ENCODE data around the gene HDAC8.

The HDAC8 gene

GRCh38 chrX:72387247-72387646 is 185.4 kb downstream of the HDAC8 start:
- H3K27ac Mint-ChIP-seq = no peak overlapping the region
- no peaks in the 10 kb centered on the region for H3K36me3 Mint-ChIP-seq
- DNase-seq (ENCODE audit: low spot score in 2 of 2) = no peak
- H3K9me3 Mint-ChIP-seq = no peaks in the 10 kb centered on the region
- H3K4me3 Mint-ChIP-seq = no peak overlapping the region
- no peak for ATAC-seq
- H3K4me1 Mint-ChIP-seq = no peaks in the 10 kb centered on the region

DNA sequence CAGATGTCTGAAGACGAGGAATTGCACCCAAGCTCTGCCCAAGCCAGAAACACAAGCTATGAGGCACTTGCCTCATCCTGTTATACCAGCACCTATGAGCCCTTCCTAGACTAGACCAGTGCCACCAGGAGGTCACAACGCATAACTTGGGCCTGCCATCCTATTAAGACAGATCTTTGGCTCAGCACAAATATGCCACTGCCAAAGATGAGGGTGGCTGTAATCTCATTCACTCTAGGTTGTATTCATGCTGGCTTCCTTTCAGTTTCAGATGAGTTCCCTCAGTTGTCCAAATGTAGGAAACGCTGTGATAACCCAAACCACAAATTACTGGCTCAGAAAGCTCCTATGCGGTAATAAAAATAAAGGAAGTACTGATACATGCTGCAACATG is 190.4 kb downstream of the HDAC8 start:
- DNase-seq (ENCODE audit: low spot score in 2 of 2) = no peak
- Mint-ChIP-seq H3K4me3 (no peak overlapping the region), H3K9me3 (no peaks in the 10 kb centered on the region), H3K4me1 (no peaks in the 10 kb centered on the region), H3K27ac (no peak overlapping the region), H3K36me3 (no peaks in the 10 kb centered on the region)
- ATAC-seq = no peak

DNA sequence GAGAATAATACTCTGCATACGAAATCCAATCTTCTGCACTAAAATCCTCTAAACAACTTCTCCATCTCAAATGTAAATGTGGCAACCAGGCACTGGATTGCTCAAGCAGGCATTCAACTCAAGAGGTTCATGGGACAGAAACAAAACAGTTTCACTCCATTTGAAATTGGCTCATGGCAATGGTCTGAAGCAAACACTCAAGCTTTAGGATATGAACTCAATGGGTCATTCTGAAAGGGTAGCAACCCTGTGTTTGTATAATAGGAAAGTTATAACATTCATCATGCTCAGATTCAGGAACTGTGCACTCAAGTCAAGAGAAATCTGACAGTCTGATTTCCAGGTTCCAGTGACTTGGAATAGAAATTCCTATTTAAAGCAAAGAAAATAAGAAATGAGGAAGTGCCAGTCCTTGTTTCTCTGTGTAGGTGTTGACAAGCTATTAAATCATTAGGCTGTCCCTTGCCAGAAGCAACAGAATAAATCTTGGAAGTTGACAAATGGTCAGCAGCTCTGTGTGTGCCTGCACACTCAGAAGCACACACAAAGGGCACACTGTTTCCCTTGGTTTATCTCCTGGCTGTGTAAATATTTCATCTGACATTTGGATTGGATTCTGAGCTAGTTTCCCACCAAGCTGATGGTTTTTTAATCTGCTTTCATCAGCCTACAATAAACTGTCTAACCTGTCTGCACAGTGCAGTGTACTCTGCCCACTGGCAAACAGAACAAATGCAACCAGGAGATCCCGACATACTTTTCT is 191.0 kb downstream of the HDAC8 start:
- DNase-seq (ENCODE audit: low spot score in 2 of 2) = no peak
- no peak overlapping the region for H3K27ac Mint-ChIP-seq
- no peak for ATAC-seq
- H3K4me1 Mint-ChIP-seq = no peaks in the 10 kb centered on the region
- H3K36me3 Mint-ChIP-seq = no peaks in the 10 kb centered on the region
- no peaks in the 10 kb centered on the region for H3K9me3 Mint-ChIP-seq
- H3K4me3 Mint-ChIP-seq = no peak overlapping the region

- Mint-ChIP-seq H3K36me3 (no peaks in the 10 kb centered on the region), H3K4me3 (no peak overlapping the region), H3K27ac (no peak overlapping the region), H3K4me1 (no peaks in the 10 kb centered on the region), H3K9me3 (no peaks in the 10 kb centered on the region)
- DNase-seq (ENCODE audit: low spot score in 2 of 2) (no peak), ATAC-seq (no peak)
These were observed 196.5 kb downstream of the HDAC8 start for GRCh38 chrX:72376124-72376523.

DNA sequence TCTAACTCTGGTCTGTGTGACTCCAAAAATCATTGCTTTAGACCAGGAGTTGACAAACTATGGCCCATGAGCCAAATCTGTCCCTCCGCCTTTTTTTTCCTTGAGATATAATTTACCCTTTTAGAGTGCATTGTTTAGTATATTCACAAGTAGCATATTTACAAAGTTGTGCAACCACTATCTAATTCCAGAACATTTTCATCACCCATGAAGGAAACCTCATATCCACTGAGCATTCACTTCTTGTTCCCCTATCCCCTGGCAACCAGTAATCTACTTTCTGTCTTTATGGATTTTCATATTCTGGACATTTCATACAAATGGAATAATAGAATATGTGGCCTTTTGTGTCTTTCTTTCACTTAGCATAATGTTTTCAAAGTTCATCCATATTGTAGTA is 199.5 kb downstream of the HDAC8 start:
- Mint-ChIP-seq H3K36me3 (no peaks in the 10 kb centered on the region), H3K9me3 (no peaks in the 10 kb centered on the region), H3K27ac (no peak overlapping the region), H3K4me1 (no peaks in the 10 kb centered on the region), H3K4me3 (no peak overlapping the region)
- ATAC-seq (no peak), DNase-seq (ENCODE audit: low spot score in 2 of 2) (no peak)

GRCh38 chrX:72372735-72373134 is 199.9 kb downstream of the HDAC8 start:
- no peaks in the 10 kb centered on the region for H3K4me1 Mint-ChIP-seq
- H3K4me3 Mint-ChIP-seq = no peak overlapping the region
- no peak overlapping the region for H3K27ac Mint-ChIP-seq
- no peak for DNase-seq (ENCODE audit: low spot score in 2 of 2)
- H3K36me3 Mint-ChIP-seq = no peaks in the 10 kb centered on the region
- no peaks in the 10 kb centered on the region for H3K9me3 Mint-ChIP-seq
- no peak for ATAC-seq

- no peak overlapping the region for H3K27ac Mint-ChIP-seq
- H3K36me3 Mint-ChIP-seq = no peaks in the 10 kb centered on the region
- no peaks in the 10 kb centered on the region for H3K4me1 Mint-ChIP-seq
- DNase-seq (ENCODE audit: low spot score in 2 of 2) (no peak), ATAC-seq (no peak)
- H3K9me3 Mint-ChIP-seq = no peaks in the 10 kb centered on the region
- no peak overlapping the region for H3K4me3 Mint-ChIP-seq
These were observed 201.2 kb downstream of the HDAC8 start for GRCh38 chrX:72371405-72371804.

DNA sequence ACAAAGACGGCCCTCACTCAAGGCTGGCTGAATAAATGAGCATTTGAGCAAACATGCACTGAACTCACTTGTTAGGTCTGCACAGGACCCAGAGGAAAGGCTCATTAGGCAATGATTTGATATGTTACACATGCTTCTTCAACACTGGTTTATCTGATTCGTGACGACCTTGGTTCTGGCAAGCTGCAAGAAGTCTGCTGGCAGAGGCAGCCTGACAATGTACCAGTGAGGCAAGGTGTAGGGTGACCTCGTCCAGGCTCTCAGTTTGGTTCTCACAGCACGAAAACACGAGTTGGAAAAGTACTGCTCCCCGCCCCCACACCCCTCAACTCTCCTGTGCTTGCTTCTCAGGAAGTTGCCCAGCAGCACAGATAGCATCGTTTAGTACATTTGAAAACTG is 203.8 kb downstream of the HDAC8 start:
- H3K9me3 Mint-ChIP-seq = no peaks in the 10 kb centered on the region
- ATAC-seq (no peak), DNase-seq (ENCODE audit: low spot score in 2 of 2) (no peak)
- no peak overlapping the region for H3K4me3 Mint-ChIP-seq
- H3K36me3 Mint-ChIP-seq = no peaks in the 10 kb centered on the region
- H3K27ac Mint-ChIP-seq = no peak overlapping the region
- H3K4me1 Mint-ChIP-seq = no peaks in the 10 kb centered on the region

DNA sequence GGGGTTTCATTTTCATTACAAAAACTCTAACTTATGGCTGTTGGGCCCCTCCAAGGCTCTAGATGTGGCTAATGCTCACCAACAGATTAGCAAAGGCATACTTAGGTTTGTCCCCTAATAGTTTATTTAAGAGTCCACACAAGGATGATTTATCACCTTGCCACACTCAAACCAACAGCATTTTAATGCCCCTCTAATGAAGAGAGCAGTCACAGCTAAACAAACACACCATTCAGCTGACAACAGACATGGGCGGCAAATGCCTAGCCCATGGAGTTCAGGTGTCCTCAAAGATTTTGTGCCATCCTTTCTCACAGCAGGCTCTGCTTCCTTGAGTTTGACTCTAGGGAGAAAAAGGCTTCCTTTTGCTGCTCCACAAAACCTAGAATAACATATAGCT is 205.1 kb downstream of the HDAC8 start:
- Mint-ChIP-seq H3K9me3 (no peaks in the 10 kb centered on the region), H3K27ac (no peak overlapping the region)

DNA sequence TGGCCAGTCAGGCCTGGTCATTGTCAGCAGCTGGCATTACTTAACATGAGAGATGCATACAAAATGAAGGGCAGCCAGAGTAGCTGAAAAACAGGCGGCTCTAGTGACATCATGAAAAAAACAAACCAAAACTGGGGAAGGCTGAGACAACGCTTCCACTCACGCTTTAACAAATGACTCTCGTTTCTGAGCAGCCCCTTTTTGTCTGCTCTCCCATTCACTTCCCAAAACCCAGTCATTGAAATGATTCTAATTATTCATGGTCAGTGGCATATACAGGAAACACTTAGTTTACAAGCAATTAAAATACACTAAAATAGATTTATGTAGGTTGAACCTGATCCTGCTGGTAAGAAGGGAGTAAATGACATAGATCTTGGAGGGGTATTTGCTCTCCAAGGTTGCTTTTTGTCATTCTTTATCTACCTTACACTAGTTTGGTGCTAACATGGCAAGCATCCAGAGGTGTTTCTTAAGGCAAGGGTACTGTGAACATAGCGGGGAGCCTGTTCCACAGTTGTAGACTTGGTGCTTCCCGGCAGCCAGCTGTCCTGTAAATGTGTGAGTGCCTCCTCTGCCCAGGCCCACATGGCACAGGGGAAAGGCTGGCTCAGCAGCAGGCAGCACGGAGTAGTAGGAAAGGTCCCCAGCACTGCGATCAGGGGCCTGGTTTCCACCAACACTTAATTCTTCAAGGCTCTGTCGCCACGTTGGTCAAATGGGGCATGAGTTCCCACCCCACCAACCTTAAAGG is 205.8 kb downstream of the HDAC8 start:
- DNase-seq (ENCODE audit: low spot score in 2 of 2) (no peak), ATAC-seq (no peak)
- no peak overlapping the region for H3K27ac Mint-ChIP-seq
- no peaks in the 10 kb centered on the region for H3K9me3 Mint-ChIP-seq
- H3K36me3 Mint-ChIP-seq = no peaks in the 10 kb centered on the region
- H3K4me1 Mint-ChIP-seq = no peaks in the 10 kb centered on the region
- H3K4me3 Mint-ChIP-seq = no peak overlapping the region

More for the DNA sequence above, 205.1 kb downstream of the HDAC8 start:
- Mint-ChIP-seq H3K4me3 (no peak overlapping the region), H3K4me1 (no peaks in the 10 kb centered on the region), H3K36me3 (no peaks in the 10 kb centered on the region)
- DNase-seq (ENCODE audit: low spot score in 2 of 2) (no peak), ATAC-seq (no peak)

DNA sequence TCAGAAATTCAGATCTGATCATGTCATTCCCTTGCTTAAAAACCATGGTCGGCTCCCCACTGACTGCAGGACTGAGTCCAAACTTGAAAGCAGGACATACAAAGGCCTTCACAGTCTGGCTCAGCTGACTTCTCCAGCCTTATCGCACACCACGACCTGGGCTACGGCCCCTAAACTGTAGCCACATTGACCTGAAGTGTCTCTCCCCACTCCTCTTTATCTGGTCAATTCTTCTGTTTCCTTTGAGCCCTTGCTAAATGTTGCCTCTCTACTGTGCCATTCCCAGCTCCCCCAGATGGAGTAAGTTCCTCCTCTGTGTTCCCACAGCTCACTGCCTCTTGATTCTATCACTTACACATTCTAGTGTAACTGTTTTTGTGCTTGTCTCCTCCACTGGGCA is 206.5 kb downstream of the HDAC8 start:
- Mint-ChIP-seq H3K27ac (no peak overlapping the region), H3K36me3 (no peaks in the 10 kb centered on the region), H3K4me3 (no peak overlapping the region), H3K9me3 (no peaks in the 10 kb centered on the region), H3K4me1 (no peaks in the 10 kb centered on the region)
- ATAC-seq (no peak), DNase-seq (ENCODE audit: low spot score in 2 of 2) (no peak)

DNA sequence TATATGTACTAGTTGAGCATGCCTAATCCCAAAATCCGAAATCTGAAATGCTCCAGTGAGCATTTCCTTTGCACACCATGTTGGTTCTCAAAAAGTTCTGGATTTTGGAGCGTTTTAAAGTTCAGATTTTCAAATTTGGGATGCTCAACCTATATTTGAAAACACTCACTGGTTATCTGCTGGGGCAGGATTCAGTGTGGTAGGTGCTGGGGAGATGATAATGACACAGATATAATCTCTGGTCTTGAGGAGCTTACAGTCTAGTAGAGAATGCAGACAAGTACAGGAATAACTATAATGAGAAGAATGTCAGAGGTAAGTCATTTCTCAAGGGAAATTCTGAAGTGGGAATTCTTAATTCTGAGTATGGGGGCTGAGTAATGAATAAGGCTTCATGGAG is 207.5 kb downstream of the HDAC8 start:
- Mint-ChIP-seq H3K36me3 (no peaks in the 10 kb centered on the region), H3K27ac (no peak overlapping the region), H3K4me1 (no peaks in the 10 kb centered on the region), H3K9me3 (no peaks in the 10 kb centered on the region), H3K4me3 (no peak overlapping the region)
- DNase-seq (ENCODE audit: low spot score in 2 of 2) (no peak), ATAC-seq (no peak)

GRCh38 chrX:72360326-72360725 is 212.3 kb downstream of the HDAC8 start:
- peaks cover 6% of the 10 kb centered on the region for H3K36me3 Mint-ChIP-seq
- no peak overlapping the region for H3K27ac Mint-ChIP-seq
- ATAC-seq (no peak), DNase-seq (ENCODE audit: low spot score in 2 of 2) (no peak)
- peaks cover 6% of the 10 kb centered on the region for H3K4me1 Mint-ChIP-seq
- no peak overlapping the region for H3K4me3 Mint-ChIP-seq
- H3K9me3 Mint-ChIP-seq = no peaks in the 10 kb centered on the region

DNA sequence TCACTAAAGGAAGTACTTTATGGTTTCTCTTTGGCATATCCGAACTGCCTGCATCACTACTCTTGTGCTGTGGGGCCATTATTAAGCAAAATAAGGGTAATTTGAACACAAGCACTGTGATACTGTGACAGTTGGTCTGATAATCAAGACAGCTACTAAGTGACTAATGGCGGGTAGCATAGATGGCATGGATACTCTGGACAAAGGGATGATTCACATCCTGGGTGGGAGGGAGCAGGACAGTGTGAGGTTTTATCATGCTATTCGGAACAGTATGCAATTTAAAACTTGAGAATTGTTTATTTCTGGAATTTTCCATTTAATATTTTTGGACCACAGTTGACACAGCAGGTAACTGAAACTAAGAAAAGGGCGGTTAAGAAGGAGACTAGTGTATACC is 214.3 kb downstream of the HDAC8 start:
- H3K4me3 Mint-ChIP-seq = no peak overlapping the region
- H3K4me1 Mint-ChIP-seq = peaks cover 6% of the 10 kb centered on the region
- ATAC-seq (no peak), DNase-seq (ENCODE audit: low spot score in 2 of 2) (no peak)
- H3K27ac Mint-ChIP-seq = no peak overlapping the region
- peaks cover 6% of the 10 kb centered on the region for H3K36me3 Mint-ChIP-seq
- no peaks in the 10 kb centered on the region for H3K9me3 Mint-ChIP-seq

GRCh38 chrX:72352786-72353185 is 219.9 kb downstream of the HDAC8 start:
- DNase-seq (ENCODE audit: low spot score in 2 of 2) = no peak
- Mint-ChIP-seq H3K4me3 (no peak overlapping the region), H3K36me3 (no peaks in the 10 kb centered on the region), H3K9me3 (no peaks in the 10 kb centered on the region), H3K4me1 (peaks cover 24% of the 10 kb centered on the region), H3K27ac (no peak overlapping the region)
- no peak for ATAC-seq

GRCh38 chrX:72351606-72352334 is 220.9 kb downstream of the HDAC8 start:
- H3K4me3 Mint-ChIP-seq = no peak overlapping the region
- no peaks in the 10 kb centered on the region for H3K36me3 Mint-ChIP-seq
- H3K4me1 Mint-ChIP-seq = peaks cover 20% of the 10 kb centered on the region
- ATAC-seq = no peak
- H3K27ac Mint-ChIP-seq = no peak overlapping the region
- DNase-seq (ENCODE audit: low spot score in 2 of 2) = no peak
- H3K9me3 Mint-ChIP-seq = no peaks in the 10 kb centered on the region

Measured in stimulated activated effector memory CD8-positive, alpha-beta T cell treated with anti-CD3 and anti-CD28 coated beads, Interleukin-12 subunit alpha, Interleukin-12 subunit beta, amount 100 ng/mL, for 72 hours (primary cell).